ENCODE results near the gene EXOG.
"Not testable (repeated sequence)": the region's sequence is repeated elsewhere in the genome, so short reads cannot be mapped to it uniquely, and the experiment has no call there.

The EXOG gene

GRCh38 chr3:38564631-38565338 is 68.6 kb downstream of the EXOG start:
- DNase-seq, result no peak

DNA sequence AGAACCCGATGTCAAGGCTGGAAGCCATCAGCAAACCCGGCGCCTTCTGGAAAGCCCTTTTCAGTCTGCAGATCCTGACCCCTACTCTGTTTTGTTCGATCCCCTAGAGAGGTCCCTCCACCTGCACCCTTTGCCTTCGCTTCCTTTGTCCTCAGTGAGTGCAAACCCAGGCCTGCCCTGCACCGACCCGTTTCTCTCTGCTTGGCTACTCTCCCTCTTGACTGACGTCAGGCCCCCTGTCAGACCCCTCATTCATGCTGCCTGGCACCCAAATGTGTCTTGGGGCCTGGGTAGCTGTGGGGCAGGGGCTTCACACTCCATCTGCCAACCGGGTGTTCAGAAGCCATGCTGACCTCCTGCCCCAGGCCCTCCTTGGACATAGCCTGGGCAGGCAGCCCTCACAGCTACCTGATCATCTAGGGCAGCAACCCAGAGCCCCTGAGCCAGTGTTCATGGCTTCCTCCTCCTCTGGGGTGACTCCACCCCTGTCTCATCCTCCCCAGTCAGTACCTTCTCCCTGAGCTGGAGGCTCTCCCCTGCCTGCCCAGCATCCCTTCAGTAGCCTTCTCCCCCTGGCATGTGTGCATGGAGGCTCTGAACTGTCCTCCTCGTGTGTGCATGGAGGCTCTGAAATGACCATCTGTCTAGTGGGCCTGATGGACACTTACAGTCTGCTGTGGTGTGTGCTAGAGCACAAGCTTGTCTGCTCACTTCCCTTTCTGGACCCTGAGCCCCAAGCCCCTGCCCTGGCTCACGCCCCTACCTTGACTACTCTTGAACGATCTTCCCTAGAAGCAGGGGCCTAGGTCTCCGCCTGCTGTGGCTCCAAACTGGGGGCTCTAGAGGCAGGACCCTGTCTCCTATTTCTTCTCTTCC is 69.4 kb downstream of the EXOG start:
- DNase-seq, result no peak

DNA sequence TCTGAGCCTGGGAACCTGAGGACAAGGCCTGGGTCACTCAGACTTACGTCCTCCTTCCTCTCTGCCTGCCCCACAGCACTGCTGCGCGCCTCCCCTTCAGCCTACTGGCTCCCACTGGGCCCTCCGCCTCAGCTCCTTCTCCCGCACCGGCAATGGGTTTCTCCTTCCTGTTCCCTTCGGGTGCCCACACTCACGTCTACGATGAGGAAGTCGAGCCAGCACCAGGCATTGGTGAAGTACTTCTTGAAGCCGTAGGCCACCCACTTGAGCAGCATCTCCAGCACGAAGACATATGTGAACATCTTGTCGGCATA is 70.0 kb downstream of the EXOG start:
- DNase-seq, result no peak

DNA sequence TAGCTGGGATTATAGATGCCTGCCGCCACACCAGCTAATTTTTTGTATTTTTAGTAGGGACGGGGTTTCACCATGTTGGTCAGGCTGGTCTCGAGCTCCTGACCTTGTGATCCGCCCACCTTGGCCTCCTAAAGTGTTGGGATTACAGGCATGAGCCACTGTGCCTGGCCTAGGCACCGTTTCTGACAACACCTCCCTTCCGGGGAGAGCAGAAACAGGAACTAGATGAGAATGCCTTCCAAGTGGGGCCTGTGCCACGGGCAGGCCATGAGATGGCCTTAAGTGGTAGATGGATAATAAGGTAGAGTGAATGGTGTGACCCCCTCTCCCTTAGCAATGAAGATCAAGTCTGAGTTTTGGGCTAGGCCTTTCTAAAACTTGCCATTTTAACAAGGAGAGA is 70.7 kb downstream of the EXOG start:
- not testable (repeated sequence) for DNase-seq

GRCh38 chr3:38567498-38567897 is 71.4 kb downstream of the EXOG start:
- no peak for DNase-seq

- no peak for DNase-seq
These were observed 77.0 kb downstream of the EXOG start for GRCh38 chr3:38573111-38573510.

DNA sequence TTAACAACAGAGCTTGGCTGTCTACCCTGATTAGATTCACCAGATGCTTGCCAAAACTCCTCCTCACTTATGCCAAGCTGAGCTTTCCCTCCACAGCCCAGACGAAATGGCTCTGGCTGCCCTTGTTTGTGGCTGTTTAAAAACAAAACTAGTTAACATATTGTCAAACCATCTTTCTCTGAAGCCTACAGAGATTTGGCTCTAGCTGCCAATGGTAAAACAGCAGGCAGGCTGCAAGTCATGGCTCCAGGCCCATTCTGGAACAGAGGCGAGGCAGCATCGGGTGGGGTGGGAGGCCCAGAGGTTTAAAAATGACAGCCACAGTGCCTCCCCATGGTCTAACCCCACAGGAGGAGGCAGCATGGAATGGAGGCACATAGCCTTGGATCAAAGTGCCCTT is 77.4 kb downstream of the EXOG start:
- no peak for DNase-seq

DNA sequence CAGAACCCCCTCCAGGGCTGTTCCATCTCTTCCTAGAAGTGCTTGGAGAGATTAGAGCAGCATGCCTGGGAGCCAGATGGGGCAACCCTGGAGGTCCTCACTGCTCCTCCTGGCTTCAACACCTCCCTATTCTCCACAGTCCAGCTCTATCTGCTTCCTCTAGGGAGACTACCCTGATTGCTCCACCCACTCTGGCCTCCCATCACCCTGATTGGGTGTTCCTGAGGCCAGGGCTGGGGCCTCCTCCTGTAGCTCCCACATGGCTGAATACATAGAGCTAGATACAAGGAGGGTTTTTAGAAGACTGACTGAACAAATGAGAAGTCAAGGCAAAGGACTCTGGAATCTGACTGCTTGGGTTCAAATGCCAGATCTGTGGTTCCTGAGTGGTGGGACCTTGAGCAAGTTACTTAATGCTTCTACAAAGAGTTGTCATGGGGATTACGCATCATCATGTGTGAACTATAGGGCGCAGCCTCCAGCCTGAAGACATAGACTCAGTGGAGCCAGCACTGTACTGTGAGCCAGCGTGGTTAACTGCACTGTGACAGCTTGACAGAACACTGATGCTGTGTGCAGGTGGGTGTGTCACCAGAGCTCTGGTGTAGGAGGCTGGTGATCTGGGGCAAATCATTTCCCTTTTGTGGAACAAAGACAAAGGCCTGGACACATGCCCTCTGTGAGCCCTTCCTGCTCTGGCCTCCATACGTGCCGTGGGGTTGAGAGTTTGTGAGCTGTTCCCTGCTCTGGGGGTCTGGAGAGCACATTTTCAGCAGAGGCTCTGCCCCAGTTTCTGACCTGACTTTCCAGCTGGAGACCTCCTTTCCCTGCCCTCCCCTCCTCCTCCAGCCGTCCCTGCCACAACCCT is 78.5 kb downstream of the EXOG start:
- DNase-seq, result no peak

DNA sequence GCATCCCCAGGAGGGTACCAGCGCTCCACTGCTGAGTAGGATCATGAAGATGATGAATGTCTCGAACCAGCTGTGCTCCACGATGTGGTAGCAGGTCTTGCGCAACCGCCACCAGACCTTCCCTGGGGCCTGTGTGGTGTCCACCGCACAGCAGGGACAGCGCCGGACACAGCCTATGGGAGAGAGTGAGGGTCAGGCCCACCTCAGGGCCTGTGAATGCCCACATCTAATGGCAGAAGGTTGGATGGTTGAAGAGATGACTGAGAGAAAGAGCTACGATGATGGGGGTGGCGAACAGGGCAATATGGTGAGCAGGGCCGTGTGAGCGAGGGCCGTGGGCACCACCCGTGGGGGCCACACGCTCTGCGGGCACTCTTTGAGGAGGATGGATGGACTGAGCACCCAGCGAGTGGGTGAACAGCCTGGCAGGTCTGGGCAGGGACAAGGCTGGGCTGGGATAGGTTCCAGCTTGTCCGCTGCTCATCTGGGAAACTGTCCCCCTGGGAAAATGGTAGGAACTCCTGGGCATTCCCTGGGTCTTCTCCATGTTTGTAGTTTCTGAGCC is 79.2 kb downstream of the EXOG start:
- DNase-seq, result no peak

All from effector CD4-positive, alpha-beta T cell (primary cell).